NCI-H82 treated with DMSO at 0.1 percent for 48 hours (cell line): ENCODE measurements around the gene KCNA5.

Experiments used
- DNase-seq: peaks from one replicate; lab custom pipeline; 2025; ENCODE audit not compliant: unreplicated experiment; lab: John Stamatoyannopoulos, UW

Gene KCNA5

DNA sequence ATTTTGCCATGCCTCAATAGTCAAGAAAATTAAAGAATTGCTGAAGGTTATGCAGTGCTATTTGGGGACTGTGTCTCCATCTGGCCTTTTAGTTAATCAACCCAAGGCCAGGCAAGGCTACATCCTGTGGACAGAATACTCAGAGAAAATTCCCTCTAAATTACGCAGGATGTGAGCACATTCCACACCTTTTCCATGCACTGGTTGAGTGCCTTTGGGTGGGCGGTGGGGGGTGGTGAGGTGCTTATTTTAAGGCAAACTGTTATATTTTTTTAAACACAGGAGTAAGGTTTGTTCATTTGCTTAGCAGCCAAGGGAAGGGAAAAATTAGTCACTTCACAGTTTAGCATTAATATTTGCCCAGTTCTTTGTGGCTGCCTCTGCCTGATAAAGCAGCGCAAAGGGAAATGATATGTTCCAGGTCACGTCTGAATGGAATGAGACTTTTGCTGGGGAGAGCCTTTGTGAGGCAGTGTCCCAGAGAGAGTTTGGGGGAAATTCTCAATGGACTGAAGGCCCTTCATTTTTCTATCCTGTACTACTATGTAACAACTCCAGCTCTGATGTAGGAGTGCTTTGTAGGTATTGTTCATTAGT is 17.2 kb upstream of the KCNA5 start:
- no peak for DNase-seq

- DNase-seq = no peak
Measured at GRCh38 chr12:5027046-5027821, 16.4 kb upstream of the KCNA5 start.

DNA sequence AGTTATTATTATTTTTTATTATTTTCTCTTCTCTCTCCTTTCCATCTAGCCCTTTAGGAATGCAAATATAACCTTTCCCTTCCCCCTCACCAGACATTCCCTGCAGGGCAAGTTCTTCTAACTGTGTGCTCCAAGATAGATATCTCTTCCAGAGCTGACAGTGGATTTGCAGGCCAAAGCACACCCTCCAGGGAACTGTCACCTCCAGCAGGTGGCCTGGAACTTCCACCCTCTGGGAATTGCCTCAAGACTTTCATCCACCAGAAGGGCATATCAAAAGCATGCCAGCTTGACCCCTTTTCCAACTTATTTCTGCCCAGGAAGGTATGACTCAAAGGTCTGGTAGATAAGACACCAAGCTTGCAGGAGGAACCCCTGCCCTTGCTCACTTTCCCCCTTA is 13.6 kb upstream of the KCNA5 start:
- DNase-seq = no peak

GRCh38 chr12:5031242-5031641 is 12.4 kb upstream of the KCNA5 start:
- no peak for DNase-seq

- no peak for DNase-seq
Measured at GRCh38 chr12:5031958-5032357, 11.7 kb upstream of the KCNA5 start.

- no peak for DNase-seq
Measured at GRCh38 chr12:5032821-5033220, 10.9 kb upstream of the KCNA5 start.

- no peak for DNase-seq
Measured at GRCh38 chr12:5033883-5034282, 9.8 kb upstream of the KCNA5 start.

- no peak for DNase-seq
Measured at GRCh38 chr12:5034603-5035002, 9.1 kb upstream of the KCNA5 start.

GRCh38 chr12:5035618-5036017 is 8.1 kb upstream of the KCNA5 start:
- no peak for DNase-seq

- no peak for DNase-seq
Measured at GRCh38 chr12:5036031-5036430, 7.6 kb upstream of the KCNA5 start.

DNA sequence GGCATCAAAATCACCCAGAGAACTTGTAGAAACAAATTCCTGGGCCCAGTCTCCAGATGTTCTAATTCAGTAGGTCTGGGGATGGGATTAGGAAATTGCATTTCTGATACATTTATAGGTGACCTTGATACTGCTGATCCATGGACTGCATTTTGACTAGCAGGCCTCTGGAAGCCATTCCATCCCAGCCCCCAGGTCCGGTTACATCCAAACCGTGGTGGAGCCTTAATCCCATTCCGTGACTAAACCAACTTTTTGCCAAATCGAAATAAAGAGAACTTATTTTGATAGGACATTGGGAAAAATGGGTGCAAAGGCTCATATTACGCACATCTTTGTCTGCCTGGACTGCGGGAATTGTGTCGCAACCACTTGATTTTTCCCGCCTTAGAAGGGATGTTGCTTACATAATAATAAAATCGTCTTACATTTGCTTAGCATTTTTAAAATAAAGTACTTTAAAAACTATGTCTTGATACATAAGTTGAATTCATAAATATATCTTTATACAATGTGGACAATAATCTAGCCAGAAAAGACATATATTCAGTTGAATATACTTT is 5.8 kb upstream of the KCNA5 start:
- no peak for DNase-seq

- peak; percentile 22 for DNase-seq
Measured at GRCh38 chr12:5038781-5039311, 4.8 kb upstream of the KCNA5 start.

DNA sequence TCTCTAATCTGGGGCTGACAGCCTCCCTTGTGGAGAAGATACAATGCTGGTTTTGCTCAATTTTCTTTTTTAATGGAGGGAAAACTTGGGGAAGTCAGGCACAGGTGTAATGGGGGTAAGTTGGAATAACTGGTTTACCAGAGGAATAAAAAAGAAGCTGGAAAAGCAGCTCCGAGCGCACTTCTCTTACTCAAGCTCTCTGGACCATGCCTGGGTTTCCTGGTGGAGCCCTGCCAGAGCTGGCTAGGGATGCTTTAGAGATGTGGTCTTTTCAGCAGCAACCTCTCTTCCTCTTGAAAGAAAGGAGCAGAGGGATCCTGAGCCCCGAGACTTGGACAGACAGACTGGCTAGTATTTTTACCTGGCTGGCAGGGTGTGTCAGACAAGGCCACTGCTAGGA is 3.9 kb upstream of the KCNA5 start:
- no peak for DNase-seq

DNA sequence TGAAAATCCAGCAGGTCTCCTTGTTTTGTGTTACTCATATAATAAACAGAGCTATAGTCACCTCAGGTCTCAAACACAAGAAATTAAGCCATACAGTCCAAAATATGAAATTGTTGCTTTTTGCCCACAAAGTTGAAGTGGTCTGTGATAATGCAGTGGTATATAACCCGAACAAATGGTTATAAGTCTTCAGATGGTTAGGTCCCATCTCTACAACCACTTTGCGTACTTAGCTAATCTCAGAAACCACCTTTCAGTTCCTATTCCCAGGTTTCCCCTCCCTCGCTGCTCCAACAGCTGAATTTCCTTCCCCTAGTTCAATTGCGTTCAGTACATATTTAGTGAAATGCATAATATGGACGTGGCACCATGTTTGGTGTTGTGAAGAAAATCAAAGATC is 3.3 kb upstream of the KCNA5 start:
- DNase-seq = no peak

DNA sequence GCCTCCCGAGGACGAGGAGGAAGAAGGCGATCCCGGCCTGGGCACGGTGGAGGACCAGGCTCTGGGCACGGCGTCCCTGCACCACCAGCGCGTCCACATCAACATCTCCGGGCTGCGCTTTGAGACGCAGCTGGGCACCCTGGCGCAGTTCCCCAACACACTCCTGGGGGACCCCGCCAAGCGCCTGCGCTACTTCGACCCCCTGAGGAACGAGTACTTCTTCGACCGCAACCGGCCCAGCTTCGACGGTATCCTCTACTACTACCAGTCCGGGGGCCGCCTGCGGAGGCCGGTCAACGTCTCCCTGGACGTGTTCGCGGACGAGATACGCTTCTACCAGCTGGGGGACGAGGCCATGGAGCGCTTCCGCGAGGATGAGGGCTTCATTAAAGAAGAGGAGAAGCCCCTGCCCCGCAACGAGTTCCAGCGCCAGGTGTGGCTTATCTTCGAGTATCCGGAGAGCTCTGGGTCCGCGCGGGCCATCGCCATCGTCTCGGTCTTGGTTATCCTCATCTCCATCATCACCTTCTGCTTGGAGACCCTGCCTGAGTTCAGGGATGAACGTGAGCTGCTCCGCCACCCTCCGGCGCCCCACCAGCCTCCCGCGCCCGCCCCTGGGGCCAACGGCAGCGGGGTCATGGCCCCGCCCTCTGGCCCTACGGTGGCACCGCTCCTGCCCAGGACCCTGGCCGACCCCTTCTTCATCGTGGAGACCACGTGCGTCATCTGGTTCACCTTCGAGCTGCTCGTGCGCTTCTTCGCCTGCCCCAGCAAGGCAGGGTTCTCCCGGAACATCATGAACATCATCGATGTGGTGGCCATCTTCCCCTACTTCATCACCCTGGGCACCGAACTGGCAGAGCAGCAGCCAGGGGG is 979 bp downstream of the KCNA5 start:
- DNase-seq = no peak

DNA sequence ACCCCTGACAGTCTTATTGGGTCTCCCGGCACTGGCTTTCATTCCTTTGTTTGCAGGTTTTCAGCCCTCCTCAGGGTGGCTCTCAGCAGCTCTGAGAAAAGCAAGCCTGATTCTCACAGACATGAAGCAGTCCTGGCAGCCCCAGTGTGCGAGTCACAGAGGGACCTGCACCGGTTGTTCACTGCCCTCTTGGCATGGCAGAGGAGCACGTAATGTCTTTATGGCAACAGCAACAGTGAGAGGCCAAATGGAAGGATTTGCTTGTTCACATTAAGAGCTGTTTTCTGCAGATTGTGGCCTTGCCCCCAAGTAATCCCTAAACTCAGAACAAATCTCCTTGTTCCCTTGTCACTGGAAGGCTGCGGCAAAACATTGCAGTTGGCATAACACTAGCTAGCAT is 3.4 kb downstream of the KCNA5 start:
- no peak for DNase-seq

- no peak for DNase-seq
Measured at GRCh38 chr12:5047729-5048128, 4.0 kb downstream of the KCNA5 start.

- DNase-seq = no peak
Measured at GRCh38 chr12:5050542-5050941, 6.9 kb downstream of the KCNA5 start.

- no peak for DNase-seq
Measured at GRCh38 chr12:5051334-5051733, 7.7 kb downstream of the KCNA5 start.

DNA sequence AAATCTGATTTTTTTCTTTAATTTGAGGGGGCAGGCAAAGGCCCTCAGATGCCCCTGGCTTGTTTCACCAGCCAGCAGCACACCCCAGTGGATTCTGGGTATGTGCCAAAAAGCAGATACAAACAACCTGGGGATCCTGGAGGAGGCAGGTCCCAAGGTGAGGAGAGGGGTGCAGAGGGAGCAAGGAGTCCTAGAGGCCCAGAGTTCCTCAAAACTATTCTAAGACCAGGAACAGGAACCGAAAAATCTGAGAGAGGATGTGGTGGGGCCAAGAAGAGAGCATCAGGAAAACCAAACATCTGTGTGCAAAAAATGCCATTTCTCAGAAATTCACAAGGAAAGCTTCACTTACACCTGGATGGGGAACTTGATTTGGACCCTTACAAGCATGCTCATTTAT is 8.2 kb downstream of the KCNA5 start:
- DNase-seq = no peak

GRCh38 chr12:5052348-5052747 is 8.7 kb downstream of the KCNA5 start:
- DNase-seq = no peak
